Testis (tissue), 3 donors: ENCODE data around the gene NOS1. TPM values are rescaled to one million over a fixed set of nuclear protein-coding genes. Genes with fewer than 3 reads are reported as not detected.

Experiments
- DNase-seq: peaks from one replicate; pipeline ENCODE4 v3.0.0-alpha.2; 2019
- H3K27ac ChIP-seq, 2 donors: fragments of 200-600 bp; sonication (generic); one replicate each; pipeline ENCODE4 v1.5.1; 2019
- H3K27me3 ChIP-seq: fragments of 200-600 bp; sonication (generic); one replicate; pipeline ENCODE4 v1.5.1; 2019
- H3K36me3 ChIP-seq: fragments of 200-600 bp; sonication (generic); one replicate; pipeline ENCODE4 v1.5.1; 2017; ENCODE audit warnings: low read depth; ENCODE audit errors: missing control alignments
- H3K4me1 ChIP-seq: fragments of 200-600 bp; sonication (generic); one replicate; pipeline ENCODE4 v1.5.1; 2019
- H3K4me3 ChIP-seq, 2 donors: fragments of 200-600 bp; sonication (generic); one replicate each; pipeline ENCODE4 v1.5.1; 2017 to 2019
- H3K9me3 ChIP-seq: fragments of 200-600 bp; sonication (generic); one replicate; pipeline ENCODE4 v1.5.1; 2017
- CTCF ChIP-seq, 3 experiments: fragments of 450-650 bp in 2 of 3; fragments of 200-600 bp in 1 of 3; sonication (generic) in 1 of 3; IDR thresholded peaks; one replicate each; pipeline ENCODE4 v1.5.1; 2016 to 2019; ENCODE audit warnings: antibody characterized with exemption in 3 of 3, mild to moderate bottlenecking in 2 of 3, moderate library complexity in 1 of 3
- POLR2A ChIP-seq: fragments of 450-650 bp; IDR thresholded peaks from one replicate; pipeline ENCODE4 v1.6.1; 2017; ENCODE audit warnings: antibody characterized with exemption, mild to moderate bottlenecking, moderate library complexity
- WGBS, 2 donors: methylation state at CpG; one replicate each; pipeline ENCODE4 v1.1.5; 2018; 5-methylcytosine and 5-hydroxymethylcytosine counted together
- intact Hi-C: fragments of 100-400 bp; cut with DNase I; formaldehyde crosslinking; loops from one replicate; pipeline ENCODE4 v1.15.1; 2023; ENCODE audit warnings: low total_unique reads
- polyA plus RNA-seq: library from polyadenylated mRNA; stranded (reverse); fragments of 350-450 nt; fragmentation: Illumina TruSeq; extraction: RNeasy Lipid Tissue Mini Kit (QIAGEN cat#74804); gene quantifications from one replicate; pipeline ENCODE4 v1.2.3, GENCODE V29; 2014; ENCODE audit warnings: low read depth, low replicate concordance; ENCODE audit not compliant: insufficient read depth
- total RNA-seq, 2 donors: library from RNA; depleted of rRNA; stranded (reverse); fragments of >200 nt; gene quantifications; one replicate each; pipeline ENCODE4 v1.2.3, GENCODE V29; 2016

NOS1 gene
- total and polyA plus RNA-seq, 3 donors from 2014 or later: 1.5 to 3.8 (median 3.1) TPM

DNA sequence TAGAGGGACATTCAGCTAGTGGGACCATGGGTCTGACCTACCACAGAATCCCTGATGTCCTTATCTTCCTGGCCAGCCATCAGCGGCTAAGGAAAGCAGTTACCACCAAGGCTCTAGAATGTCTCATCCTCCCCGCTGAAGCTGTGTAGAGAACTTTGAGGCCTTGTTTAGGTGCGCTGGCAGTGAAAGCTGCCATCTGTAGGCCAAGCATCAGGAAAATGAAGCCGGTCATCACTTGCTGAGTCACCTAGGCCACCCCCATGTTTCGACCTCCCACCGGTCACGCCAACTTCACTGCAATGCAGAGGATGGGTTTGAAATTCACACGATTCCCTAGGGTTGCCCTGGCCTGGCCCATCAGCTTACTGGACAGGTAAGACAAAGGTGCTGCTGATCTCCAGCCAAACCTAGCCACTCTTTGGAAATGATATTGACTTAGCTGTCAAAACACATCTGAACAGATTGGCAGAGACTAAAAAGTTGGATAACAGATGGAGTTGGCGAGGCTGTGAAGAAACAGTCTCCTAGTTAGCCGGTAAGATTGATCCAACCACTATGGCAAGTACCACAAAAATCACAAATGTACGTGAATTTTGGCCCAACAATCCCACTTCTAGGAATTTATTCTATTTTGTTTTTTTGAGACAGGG, 52.0 kb downstream of the NOS1 start:
- DNase-seq: no peak
- H3K4me1 ChIP-seq: no peaks in the 10 kb centered on the region
- 72 to 90% methylated on average over 11 of the region's 11 CpGs for WGBS, 2 donors
- no peaks in the 10 kb centered on the region for H3K36me3 ChIP-seq
- intact Hi-C loops: no loop called here
- no peak overlapping the region for H3K27ac ChIP-seq
- H3K9me3 ChIP-seq: no peaks in the 10 kb centered on the region
- TF ChIP-seq CTCF (IDR thresholded peaks at IDR 0.05): no peak
- no peak for TF ChIP-seq POLR2A
- H3K27me3 ChIP-seq: no peaks in the 10 kb centered on the region
- no peak overlapping the region for H3K4me3 ChIP-seq

DNA sequence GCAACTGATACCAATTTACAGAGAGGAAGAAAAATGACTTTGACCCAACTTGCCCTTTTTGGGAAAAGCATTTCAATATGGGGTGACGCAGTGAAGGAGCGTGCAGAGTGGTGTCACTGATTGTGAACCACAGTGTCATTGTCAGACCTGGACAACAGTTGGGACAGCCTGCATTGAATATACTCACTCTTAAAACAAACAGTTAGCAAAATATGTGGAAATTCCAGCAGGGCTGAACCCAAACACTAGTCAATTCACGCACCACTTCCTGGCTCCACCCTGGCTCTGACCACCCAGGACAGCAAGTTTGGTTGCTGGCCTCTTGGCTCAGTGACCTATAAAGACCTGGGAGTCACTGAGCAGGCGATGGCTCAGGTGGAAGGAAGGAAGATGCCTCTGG, 61.3 kb downstream of the NOS1 start:
- DNase-seq: no peak
- TF ChIP-seq POLR2A (no peak), CTCF (IDR thresholded peaks at IDR 0.05) (no peak)
- Histone ChIP-seq H3K27ac (no peak overlapping the region), H3K9me3 (no peaks in the 10 kb centered on the region), H3K4me1 (no peaks in the 10 kb centered on the region), H3K36me3 (no peaks in the 10 kb centered on the region), H3K27me3 (no peaks in the 10 kb centered on the region), H3K4me3 (no peak overlapping the region)
- intact Hi-C loops: no loop called here
- WGBS, 2 donors: 71 to 78% methylated on average over 4 of the region's 4 CpGs

GRCh38 chr12:117298648-117299225, 62.7 kb downstream of the NOS1 start:
- H3K27ac ChIP-seq: no peak overlapping the region
- H3K4me3 ChIP-seq: no peak overlapping the region
- H3K4me1 ChIP-seq: no peaks in the 10 kb centered on the region
- intact Hi-C loops: no loop called here
- no peaks in the 10 kb centered on the region for H3K9me3 ChIP-seq
- TF ChIP-seq POLR2A: no peak
- no peak for TF ChIP-seq CTCF (IDR thresholded peaks at IDR 0.05)
- no peak for DNase-seq
- H3K36me3 ChIP-seq: no peaks in the 10 kb centered on the region
- no peaks in the 10 kb centered on the region for H3K27me3 ChIP-seq
- 71 to 85% methylated on average over 9 to 11 of the region's 11 CpGs for WGBS, 2 donors

DNA sequence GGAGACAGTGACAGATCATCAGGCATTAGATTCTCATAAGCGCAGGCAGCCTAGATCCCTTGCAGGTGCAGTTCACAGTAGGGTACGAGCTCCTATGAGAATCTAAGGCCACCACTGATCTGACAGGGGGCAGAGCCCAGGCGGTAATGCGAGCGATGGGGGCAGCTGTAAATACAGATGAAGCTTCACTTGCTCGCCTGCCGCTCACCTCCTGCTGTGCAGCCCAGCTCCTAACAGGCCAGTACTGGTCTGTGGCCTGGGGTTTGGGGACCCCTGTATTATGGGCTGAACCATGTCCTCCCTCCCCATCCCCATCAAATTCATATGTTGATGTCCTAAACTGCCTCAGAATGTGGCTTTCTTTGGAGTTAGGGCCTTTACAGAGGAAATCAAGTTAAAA, 63.2 kb downstream of the NOS1 start:
- no peaks in the 10 kb centered on the region for H3K27me3 ChIP-seq
- no peaks in the 10 kb centered on the region for H3K9me3 ChIP-seq
- no peaks in the 10 kb centered on the region for H3K36me3 ChIP-seq
- TF ChIP-seq POLR2A (no peak), CTCF (IDR thresholded peaks at IDR 0.05) (no peak)
- 90 to 97% methylated on average over 7 of the region's 7 CpGs for WGBS, 2 donors
- no peaks in the 10 kb centered on the region for H3K4me1 ChIP-seq
- DNase-seq: no peak
- intact Hi-C loops: no loop called here
- no peak overlapping the region for H3K4me3 ChIP-seq
- no peak overlapping the region for H3K27ac ChIP-seq

GRCh38 chr12:117294189-117294603, 67.2 kb downstream of the NOS1 start:
- Histone ChIP-seq H3K4me1 (no peaks in the 10 kb centered on the region), H3K27me3 (no peaks in the 10 kb centered on the region), H3K36me3 (no peaks in the 10 kb centered on the region), H3K4me3 (no peak overlapping the region), H3K9me3 (no peaks in the 10 kb centered on the region), H3K27ac (no peak overlapping the region)
- intact Hi-C loops: no loop called here
- 36 to 40% methylated on average over 14 of the region's 14 CpGs for WGBS, 2 donors
- no peak for DNase-seq
- no peak for TF ChIP-seq CTCF (IDR thresholded peaks at IDR 0.05)
- no peak for TF ChIP-seq POLR2A
